Upper lobe of left lung (tissue), 6 donors: ENCODE data around the gene PTX4. TPM values are rescaled to one million over a fixed set of nuclear protein-coding genes. Genes with fewer than 3 reads are reported as not detected.

Source experiments
- ATAC-seq, 2 donors: fragments of 200-7000 bp; cut with Tn5 transposase; one replicate each; pipeline ENCODE4 v1.9.1; 2022; ENCODE audit warnings: mild to moderate bottlenecking in 2 of 2, moderate library complexity in 2 of 2; ENCODE audit not compliant: low FRiP score in 2 of 2
- DNase-seq, 2 donors: peaks; one replicate each; pipeline ENCODE4 v3.0.0-alpha.2; 2019 to 2020
- H3K27ac ChIP-seq, 4 donors: fragments of 200-600 bp; sonication (generic); one replicate each; pipeline ENCODE4 v1.5.1; 2016 to 2019
- H3K27me3 ChIP-seq, 4 donors: fragments of 200-600 bp; sonication (generic); one replicate each; pipeline ENCODE4 v1.5.1; 2017 to 2019
- H3K36me3 ChIP-seq, 4 donors: fragments of 200-600 bp; sonication (generic); one replicate each; pipeline ENCODE4 v1.5.1; 2016 to 2019
- H3K4me1 ChIP-seq, 4 donors: fragments of 200-600 bp; sonication (generic); one replicate each; pipeline ENCODE4 v1.5.1; 2018 to 2019
- H3K4me3 ChIP-seq, 4 donors: fragments of 200-600 bp; sonication (generic); one replicate each; pipeline ENCODE4 v1.5.1; 2017 to 2019; ENCODE audit warnings: mild to moderate bottlenecking in 2 of 4, moderate library complexity in 1 of 4
- H3K9me3 ChIP-seq, 4 donors: fragments of 200-600 bp; sonication (generic); one replicate each; pipeline ENCODE4 v1.5.1; 2018 to 2019
- CTCF ChIP-seq, 6 experiments: fragments of 450-650 bp in 4 of 6; fragments of 200-600 bp in 2 of 6; sonication (generic) in 2 of 6; IDR thresholded peaks; one replicate each; pipeline ENCODE4 v1.5.1; 2016 to 2019; ENCODE audit warnings: antibody characterized with exemption in 6 of 6
- EP300 ChIP-seq, 4 donors: sonication (generic); formaldehyde crosslinking; IDR thresholded peaks; one replicate each; pipeline ENCODE4 v1.5.1; 2017; ENCODE audit warnings: antibody characterized with exemption in 4 of 4, control low read depth in 2 of 4
- POLR2A ChIP-seq, 4 donors: fragments of 450-650 bp; IDR thresholded peaks; one replicate each; pipeline ENCODE4 v1.5.1; 2016 to 2017; ENCODE audit warnings: antibody characterized with exemption in 4 of 4, mild to moderate bottlenecking in 2 of 4
- POLR2AphosphoS5 ChIP-seq, 2 donors: sonication (generic); formaldehyde crosslinking; IDR thresholded peaks; one replicate each; pipeline ENCODE4 v1.5.1; 2017; ENCODE audit warnings: antibody characterized with exemption in 2 of 2
- WGBS, 2 donors: methylation state at CpG; one replicate each; pipeline ENCODE4 v1.1.5; 2017 to 2018; 5-methylcytosine and 5-hydroxymethylcytosine counted together
- total RNA-seq, 6 donors: library from RNA; depleted of rRNA in 4 of 6; stranded (reverse); fragments of >200 nt in 4 of 6; gene quantifications; one replicate each; pipeline versions ENCODE4 v1.1.0 to v1.2.1, GENCODE V29; 2016 to 2021
- donor health status: DM: no; HTN: no; CAD: no; lungs with moderate emphysema.
- donor health status: DM: no; HTN: yes; CAD: no; lungs with severe emphysema.

Gene PTX4
- total RNA-seq, 6 donors from 2014 or later: 0.30 to 0.34 (median 0.34) TPM; not detected in 3

GRCh38 chr16:1468426-1468810 is 20.3 kb downstream of the PTX4 start:
- peaks cover 0 to 22% (median 3%) of the 10 kb centered on the region in 4 donors for H3K36me3 ChIP-seq
- no peak overlapping the region for H3K4me3 ChIP-seq
- H3K27ac ChIP-seq: no peak overlapping the region
- H3K4me1 ChIP-seq: peaks cover under 1 to 45% (median 19%) of the 10 kb centered on the region in 4 donors
- no peaks in the 10 kb centered on the region for H3K9me3 ChIP-seq
- H3K27me3 ChIP-seq: no peaks in the 10 kb centered on the region
- no peak for TF ChIP-seq EP300 (IDR thresholded peaks at IDR 0.05)
- no peak for TF ChIP-seq CTCF (IDR thresholded peaks at IDR 0.05)
- TF ChIP-seq POLR2A (IDR thresholded peaks at IDR 0.05): no peak
- no peak for TF ChIP-seq POLR2AphosphoS5 (IDR thresholded peaks at IDR 0.05)
- peak in 1 of 2 donors; percentile 53 for DNase-seq
- WGBS, 2 donors: 89 to 91% methylated on average over 22 of the region's 22 CpGs
- ATAC-seq: no peak

GRCh38 chr16:1466968-1467521 is 21.7 kb downstream of the PTX4 start:
- Histone ChIP-seq H3K36me3 (peaks cover 0 to 25% (median 7%) of the 10 kb centered on the region in 4 donors), H3K27ac (no peak overlapping the region), H3K9me3 (no peaks in the 10 kb centered on the region), H3K27me3 (no peaks in the 10 kb centered on the region), H3K4me1 (peaks cover 0 to 31% (median 18%) of the 10 kb centered on the region in 4 donors), H3K4me3 (no peak overlapping the region)
- TF ChIP-seq POLR2A (IDR thresholded peaks at IDR 0.05) (no peak), EP300 (IDR thresholded peaks at IDR 0.05) (no peak), POLR2AphosphoS5 (IDR thresholded peaks at IDR 0.05) (no peak), CTCF (IDR thresholded peaks at IDR 0.05) (no peak)
- no peak for ATAC-seq
- WGBS, 2 donors: 86 to 89% methylated on average over 6 to 14 of the region's 14 CpGs
- peak in 1 of 2 donors; percentile 51 for DNase-seq

- TF ChIP-seq POLR2AphosphoS5 (IDR thresholded peaks at IDR 0.05): no peak
- TF ChIP-seq CTCF (IDR thresholded peaks at IDR 0.05): no peak
- TF ChIP-seq EP300 (IDR thresholded peaks at IDR 0.05): no peak
- no peak for TF ChIP-seq POLR2A (IDR thresholded peaks at IDR 0.05)
- H3K27me3 ChIP-seq: no peaks in the 10 kb centered on the region
- DNase-seq (peak in 1 of 2 donors; percentile 81), ATAC-seq (no peak)
- WGBS, 2 donors: 90 to 94% methylated on average over 21 to 24 of the region's 24 CpGs
- H3K9me3 ChIP-seq: no peaks in the 10 kb centered on the region
- no peak overlapping the region for H3K27ac ChIP-seq
- peaks cover 3 to 32% (median 12%) of the 10 kb centered on the region in 4 donors for H3K36me3 ChIP-seq
- H3K4me1 ChIP-seq: peaks cover 0 to 21% (median 12%) of the 10 kb centered on the region in 4 donors
- no peak overlapping the region for H3K4me3 ChIP-seq
Observed at GRCh38 chr16:1466054-1466453, 22.7 kb downstream of the PTX4 start.

- ATAC-seq: no peak
- Histone ChIP-seq H3K4me3 (no peak overlapping the region), H3K27ac (no peak overlapping the region), H3K9me3 (no peaks in the 10 kb centered on the region), H3K27me3 (no peaks in the 10 kb centered on the region), H3K4me1 (peaks cover 0 to 16% (median 8%) of the 10 kb centered on the region in 4 donors), H3K36me3 (peaks cover 8 to 37% (median 17%) of the 10 kb centered on the region in 4 donors)
- 98 to 100% methylated on average over 3 to 7 of the region's 13 CpGs for WGBS, 2 donors
- TF ChIP-seq POLR2A (IDR thresholded peaks at IDR 0.05) (no peak), POLR2AphosphoS5 (IDR thresholded peaks at IDR 0.05) (no peak), EP300 (IDR thresholded peaks at IDR 0.05) (no peak), CTCF (IDR thresholded peaks at IDR 0.05) (no peak)
- peak in 1 of 2 donors; percentile 71 for DNase-seq
Observed at GRCh38 chr16:1465567-1465915, 23.2 kb downstream of the PTX4 start.
